PC-3 (cell line): ENCODE data around the gene C1QL1.

ENCODE experiments used
- CTCF ChIP-seq: fragments of 300-600 bp; sonication (generic); conservative IDR thresholded peaks from 2 replicates; pipeline ENCODE4 v1.5.1; 2017; ENCODE audit warnings: antibody characterized with exemption, low read depth, mild to moderate bottlenecking, low read length
- EZH2phosphoT487 ChIP-seq: fragments of 300-600 bp; sonication (generic); IDR thresholded peaks from 2 replicates; pipeline ENCODE4 v1.6.1; 2018; ENCODE audit warnings: mild to moderate bottlenecking, antibody characterized with exemption, low read length, borderline replicate concordance

GRCh38 chr17:44930667-44931066 is 37.4 kb downstream of the C1QL1 start:
- TF ChIP-seq CTCF = no peak
- no peak for TF ChIP-seq EZH2phosphoT487
